ENCODE results near the gene CDC25A. TPM values are rescaled to one million over a fixed set of nuclear protein-coding genes. Genes with fewer than 3 reads are reported as not detected.

The CDC25A gene
- polyA plus RNA-seq, 5 donors: 6.0 to 10.3 (median 7.5) TPM

- DNase-seq: no peak
These were observed 77.8 kb downstream of the CDC25A start for GRCh38 chr3:48110463-48110862.

DNA sequence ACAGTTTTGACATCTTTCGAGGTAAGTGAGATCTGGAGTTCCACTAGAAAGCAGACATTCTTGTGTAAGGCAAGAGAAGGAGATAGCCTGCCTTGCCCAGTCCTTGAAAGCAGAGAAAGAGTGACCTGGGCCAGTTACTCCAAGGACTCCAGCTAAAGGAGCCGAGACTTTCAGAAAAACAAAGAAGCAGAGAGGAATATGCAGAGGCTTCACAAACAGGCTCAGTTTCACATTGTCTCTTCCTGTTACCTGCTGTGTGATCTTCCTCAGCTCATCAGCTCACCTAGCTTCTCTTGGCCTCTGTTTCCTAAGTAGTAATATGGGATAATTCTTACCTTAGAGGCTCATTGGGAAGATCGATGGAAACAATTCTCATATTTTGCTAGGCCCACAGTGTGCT lies 81.0 kb downstream of the CDC25A start:
- DNase-seq: no peak

Other genes starting within 250 kb of the CDC25A start
- gene MAP4, start 172.0 kb downstream of the CDC25A start, polyA plus RNA-seq (ENCODE audit: insufficient read depth in 1 of 5, insufficient read length in 5 of 5, low replicate concordance in 1 of 5): 100 to 1,000 TPM; 160 to 181 (median 175) TPM
- 1 to 10 TPM in 4 of 5 donors, under 1 TPM in 1; 0.79 to 2.2 (median 1.6) TPM for gene CAMP, start 35.1 kb upstream of the CDC25A start, polyA plus RNA-seq (ENCODE audit: insufficient read depth in 1 of 5, insufficient read length in 5 of 5, low replicate concordance in 1 of 5)
- 10 to 100 TPM; 12.9 to 20.1 (median 16.9) TPM for gene ZNF589, start 52.7 kb upstream of the CDC25A start, polyA plus RNA-seq (ENCODE audit: insufficient read depth in 1 of 5, insufficient read length in 5 of 5, low replicate concordance in 1 of 5)
- gene NME6, start 113.0 kb upstream of the CDC25A start, polyA plus RNA-seq (ENCODE audit: insufficient read depth in 1 of 5, insufficient read length in 5 of 5, low replicate concordance in 1 of 5): 10 to 100 TPM; 23.9 to 33.1 (median 28.4) TPM
- gene SPINK8, start 145.2 kb upstream of the CDC25A start, polyA plus RNA-seq (ENCODE audit: insufficient read depth in 1 of 5, insufficient read length in 5 of 5, low replicate concordance in 1 of 5): not detected
- gene FBXW12, start 183.8 kb upstream of the CDC25A start, polyA plus RNA-seq (ENCODE audit: insufficient read depth in 1 of 5, insufficient read length in 5 of 5, low replicate concordance in 1 of 5): under 1 TPM; 0.29 to 0.46 (median 0.34) TPM
- 100 to 1,000 TPM in 3 of 5 donors, 10 to 100 TPM in 2; 77.3 to 119 (median 107) TPM for gene PLXNB1, start 241.7 kb upstream of the CDC25A start, polyA plus RNA-seq (ENCODE audit: insufficient read depth in 1 of 5, insufficient read length in 5 of 5, low replicate concordance in 1 of 5)

Measured in right lung (tissue), 5 donors.